GM12875 (cell line): ENCODE results near the gene PARP12.

Source experiments
- H3K4me3 ChIP-seq: one replicate; pipeline ENCODE4 v1.5.1; 2011; ENCODE audit warnings: low read depth, low read length, control low read depth
- CTCF ChIP-seq: IDR thresholded peaks from 2 replicates; pipeline ENCODE4 v1.5.1; 2011; ENCODE audit warnings: low read depth, mild to moderate bottlenecking, control low read depth, inconsistent platforms, low read length, moderate library complexity, borderline replicate concordance; ENCODE audit not compliant: insufficient read depth

Gene PARP12

GRCh38 chr7:140053812-140054539 is 8.8 kb downstream of the PARP12 start:
- no peak overlapping the region for H3K4me3 ChIP-seq
- TF ChIP-seq CTCF = no peak

GRCh38 chr7:140051820-140052219 is 10.9 kb downstream of the PARP12 start:
- TF ChIP-seq CTCF = no peak
- H3K4me3 ChIP-seq = no peak overlapping the region

GRCh38 chr7:140050100-140050499 is 12.7 kb downstream of the PARP12 start:
- TF ChIP-seq CTCF = no peak
- no peak overlapping the region for H3K4me3 ChIP-seq

- no peak overlapping the region for H3K4me3 ChIP-seq
- no peak for TF ChIP-seq CTCF
Observed at GRCh38 chr7:140049339-140050024, 13.3 kb downstream of the PARP12 start.

GRCh38 chr7:140048989-140049338 is 13.8 kb downstream of the PARP12 start:
- TF ChIP-seq CTCF = no peak

GRCh38 chr7:140048138-140048537 is 14.6 kb downstream of the PARP12 start:
- no peak overlapping the region for H3K4me3 ChIP-seq
- no peak for TF ChIP-seq CTCF

More at GRCh38 chr7:140048989-140049338, 13.8 kb downstream of the PARP12 start:
- no peak overlapping the region for H3K4me3 ChIP-seq

- H3K4me3 ChIP-seq = no peak overlapping the region
- no peak for TF ChIP-seq CTCF
Observed at GRCh38 chr7:140047197-140047596, 15.6 kb downstream of the PARP12 start.
